C4-2B (cell line): Measurements from ENCODE around the gene CCDC88C.

Source experiments
- ZFX ChIP-seq: fragments of 450-650 bp; IDR thresholded peaks from 2 replicates; pipeline ENCODE4 v1.6.1; 2017
- TF ChIP-seq, protein P1 (sequence below): fragments of 450-650 bp; conservative IDR thresholded peaks from 2 replicates; pipeline ENCODE4 v1.5.1; 2017; ENCODE audit warnings: mild to moderate bottlenecking

DNA sequence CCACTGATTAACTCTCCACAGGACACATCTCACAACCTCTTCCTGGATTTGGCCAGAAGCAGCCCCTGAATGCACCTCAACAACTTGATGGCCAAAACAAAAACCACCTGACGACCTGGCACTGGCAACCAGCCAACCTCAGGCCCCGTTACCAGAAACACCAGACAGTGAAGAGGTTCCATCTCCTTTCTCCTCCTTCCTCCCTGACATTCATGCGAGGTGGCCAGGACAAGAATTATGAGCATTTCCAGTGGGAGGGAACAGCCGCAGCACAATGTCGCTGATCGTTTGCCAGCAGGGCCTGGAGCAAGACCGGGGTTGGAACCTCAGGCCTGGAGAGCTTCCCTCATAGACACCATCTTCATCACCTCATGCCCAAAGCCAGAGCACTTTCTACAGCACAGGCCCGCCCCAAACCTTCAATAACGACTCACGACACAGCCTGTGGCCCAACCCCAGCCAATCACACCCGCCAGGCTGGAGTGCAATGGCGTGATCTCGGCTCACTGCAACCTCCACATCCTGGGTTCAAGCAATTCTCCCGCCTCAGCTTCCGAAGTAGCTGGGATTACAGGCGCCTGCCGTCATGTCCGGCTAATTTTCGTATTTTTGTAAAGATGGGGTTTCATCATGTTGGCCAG, 48.7 kb downstream of the CCDC88C start:
- TF ChIP-seq, protein P1, sequence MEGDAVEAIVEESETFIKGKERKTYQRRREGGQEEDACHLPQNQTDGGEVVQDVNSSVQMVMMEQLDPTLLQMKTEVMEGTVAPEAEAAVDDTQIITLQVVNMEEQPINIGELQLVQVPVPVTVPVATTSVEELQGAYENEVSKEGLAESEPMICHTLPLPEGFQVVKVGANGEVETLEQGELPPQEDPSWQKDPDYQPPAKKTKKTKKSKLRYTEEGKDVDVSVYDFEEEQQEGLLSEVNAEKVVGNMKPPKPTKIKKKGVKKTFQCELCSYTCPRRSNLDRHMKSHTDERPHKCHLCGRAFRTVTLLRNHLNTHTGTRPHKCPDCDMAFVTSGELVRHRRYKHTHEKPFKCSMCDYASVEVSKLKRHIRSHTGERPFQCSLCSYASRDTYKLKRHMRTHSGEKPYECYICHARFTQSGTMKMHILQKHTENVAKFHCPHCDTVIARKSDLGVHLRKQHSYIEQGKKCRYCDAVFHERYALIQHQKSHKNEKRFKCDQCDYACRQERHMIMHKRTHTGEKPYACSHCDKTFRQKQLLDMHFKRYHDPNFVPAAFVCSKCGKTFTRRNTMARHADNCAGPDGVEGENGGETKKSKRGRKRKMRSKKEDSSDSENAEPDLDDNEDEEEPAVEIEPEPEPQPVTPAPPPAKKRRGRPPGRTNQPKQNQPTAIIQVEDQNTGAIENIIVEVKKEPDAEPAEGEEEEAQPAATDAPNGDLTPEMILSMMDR: no peak
- no peak for TF ChIP-seq ZFX
